ENCODE measurements around the gene LTF.

GRCh38 chr3:46467562-46467961 lies 2.9 kb upstream of the LTF start:
- no peak for TF ChIP-seq CTCF (conservative IDR thresholded peaks at IDR 0.05)
- no peak for TF ChIP-seq EZH2 (IDR thresholded peaks at IDR 0.05; ENCODE audit: low read depth)
